Memory B cell (primary cell): ENCODE measurements around the gene C11orf54.

Source experiments
- ATAC-seq: fragments of 150-1000 bp; cut with Tn5 transposase; 2 replicates; pipeline ENCODE4 v1.10.0; 2021; ENCODE audit warnings: low read depth, mild to moderate bottlenecking, moderate library complexity
- DNase-seq, 2 donors: peaks; one replicate each; pipeline ENCODE4 v3.0.0; 2022; ENCODE audit warnings: low spot score in 2 of 2
- H3K27ac Mint-ChIP-seq: one replicate; pipeline ENCODE4 v1.8.0; 2022; ENCODE audit warnings: mild to moderate bottlenecking, moderate library complexity, mixed read lengths
- H3K27me3 Mint-ChIP-seq: one replicate; pipeline ENCODE4 v1.8.0; 2022; ENCODE audit warnings: mixed read lengths
- H3K36me3 Mint-ChIP-seq: one replicate; pipeline ENCODE4 v1.8.0; 2022; ENCODE audit warnings: mild to moderate bottlenecking, mixed read lengths
- H3K4me1 Mint-ChIP-seq: one replicate; pipeline ENCODE4 v1.8.0; 2022; ENCODE audit warnings: mixed read lengths
- H3K4me3 Mint-ChIP-seq: one replicate; pipeline ENCODE4 v1.8.0; 2022; ENCODE audit warnings: mild to moderate bottlenecking, moderate library complexity, mixed read lengths
- H3K9me3 Mint-ChIP-seq: one replicate; pipeline ENCODE4 v1.8.0; 2022; ENCODE audit warnings: mixed read lengths

The C11orf54 gene

GRCh38 chr11:93727985-93728791 lies 13.3 kb upstream of the C11orf54 start:
- no peak for DNase-seq
- Mint-ChIP-seq H3K4me3 (no peak overlapping the region), H3K4me1 (peaks cover 4% of the 10 kb centered on the region), H3K27me3 (no peaks in the 10 kb centered on the region), H3K9me3 (no peaks in the 10 kb centered on the region), H3K36me3 (peaks cover 22% of the 10 kb centered on the region), H3K27ac (peak overlapping the region; percentile 79)
- ATAC-seq, result no peak

- no peak for DNase-seq
- Mint-ChIP-seq H3K9me3 (no peaks in the 10 kb centered on the region), H3K27me3 (no peaks in the 10 kb centered on the region), H3K4me3 (no peak overlapping the region), H3K4me1 (peaks cover 4% of the 10 kb centered on the region), H3K27ac (peak overlapping the region; percentile 79), H3K36me3 (peaks cover 22% of the 10 kb centered on the region)
- ATAC-seq, result no peak
Measured at GRCh38 chr11:93728792-93729128, 12.7 kb upstream of the C11orf54 start.

- DNase-seq, result no peak
- H3K27me3 Mint-ChIP-seq, result no peaks in the 10 kb centered on the region
- no peak overlapping the region for H3K4me3 Mint-ChIP-seq
- ATAC-seq, result no peak
- no peaks in the 10 kb centered on the region for H3K9me3 Mint-ChIP-seq
- peaks cover 22% of the 10 kb centered on the region for H3K36me3 Mint-ChIP-seq
- peaks cover 4% of the 10 kb centered on the region for H3K4me1 Mint-ChIP-seq
- peak overlapping the region; percentile 45 for H3K27ac Mint-ChIP-seq
Measured at GRCh38 chr11:93729129-93729616, 12.3 kb upstream of the C11orf54 start.

GRCh38 chr11:93730108-93731107 lies 11.1 kb upstream of the C11orf54 start:
- Mint-ChIP-seq H3K27me3 (no peaks in the 10 kb centered on the region), H3K4me1 (peaks cover 10% of the 10 kb centered on the region), H3K4me3 (no peak overlapping the region), H3K9me3 (no peaks in the 10 kb centered on the region), H3K36me3 (peaks cover 28% of the 10 kb centered on the region), H3K27ac (peak overlapping the region; percentile 45)
- ATAC-seq, result no peak
- DNase-seq, result no peak

GRCh38 chr11:93732237-93732892 lies 9.1 kb upstream of the C11orf54 start:
- DNase-seq, result no peak
- Mint-ChIP-seq H3K27me3 (no peaks in the 10 kb centered on the region), H3K4me1 (peaks cover 15% of the 10 kb centered on the region), H3K4me3 (no peak overlapping the region), H3K27ac (peak overlapping the region; percentile 60), H3K36me3 (peaks cover 31% of the 10 kb centered on the region), H3K9me3 (no peaks in the 10 kb centered on the region)
- ATAC-seq, result no peak

- H3K36me3 Mint-ChIP-seq, result peaks cover 34% of the 10 kb centered on the region
- H3K27ac Mint-ChIP-seq, result peak overlapping the region; percentile 50
- no peak for ATAC-seq
- H3K27me3 Mint-ChIP-seq, result no peaks in the 10 kb centered on the region
- no peaks in the 10 kb centered on the region for H3K9me3 Mint-ChIP-seq
- peaks cover 20% of the 10 kb centered on the region for H3K4me1 Mint-ChIP-seq
- no peak overlapping the region for H3K4me3 Mint-ChIP-seq
- DNase-seq, result no peak
Measured at GRCh38 chr11:93733474-93733873, 8.0 kb upstream of the C11orf54 start.

- DNase-seq (no peak), ATAC-seq (no peak)
- Mint-ChIP-seq H3K27me3 (no peaks in the 10 kb centered on the region), H3K4me1 (peaks cover 25% of the 10 kb centered on the region), H3K27ac (peak overlapping the region; percentile 63), H3K9me3 (no peaks in the 10 kb centered on the region), H3K36me3 (peaks cover 37% of the 10 kb centered on the region), H3K4me3 (no peak overlapping the region)
Measured at GRCh38 chr11:93734427-93735222, 6.8 kb upstream of the C11orf54 start.

GRCh38 chr11:93735627-93736026 lies 5.8 kb upstream of the C11orf54 start:
- ATAC-seq, result no peak
- peaks cover 39% of the 10 kb centered on the region for H3K36me3 Mint-ChIP-seq
- H3K4me1 Mint-ChIP-seq, result peaks cover 30% of the 10 kb centered on the region

GRCh38 chr11:93736129-93736528 lies 5.3 kb upstream of the C11orf54 start:
- ATAC-seq (no peak), DNase-seq (no peak)
- Mint-ChIP-seq H3K4me1 (peaks cover 30% of the 10 kb centered on the region), H3K27ac (peak overlapping the region; percentile 98), H3K4me3 (no peak overlapping the region), H3K27me3 (no peaks in the 10 kb centered on the region), H3K36me3 (peaks cover 39% of the 10 kb centered on the region), H3K9me3 (no peaks in the 10 kb centered on the region)

More at GRCh38 chr11:93735627-93736026, 5.8 kb upstream of the C11orf54 start:
- no peak for DNase-seq
- Mint-ChIP-seq H3K4me3 (no peak overlapping the region), H3K9me3 (no peaks in the 10 kb centered on the region), H3K27me3 (no peaks in the 10 kb centered on the region), H3K27ac (peak overlapping the region; percentile 98)

GRCh38 chr11:93737904-93738612 lies 3.4 kb upstream of the C11orf54 start:
- Mint-ChIP-seq H3K36me3 (peaks cover 33% of the 10 kb centered on the region), H3K27me3 (no peaks in the 10 kb centered on the region), H3K4me3 (peak overlapping the region; percentile 63), H3K27ac (peak overlapping the region; percentile 98), H3K9me3 (no peaks in the 10 kb centered on the region), H3K4me1 (peaks cover 30% of the 10 kb centered on the region)
- DNase-seq (no peak), ATAC-seq (no peak)

- Mint-ChIP-seq H3K27me3 (no peaks in the 10 kb centered on the region), H3K9me3 (no peaks in the 10 kb centered on the region), H3K4me1 (peaks cover 30% of the 10 kb centered on the region), H3K36me3 (peaks cover 33% of the 10 kb centered on the region), H3K27ac (peak overlapping the region; percentile 98), H3K4me3 (peak overlapping the region; percentile 85)
- no peak for DNase-seq
- ATAC-seq, result no peak
Measured at GRCh38 chr11:93738647-93739081, 2.8 kb upstream of the C11orf54 start.

GRCh38 chr11:93740031-93740729 lies 1.3 kb upstream of the C11orf54 start:
- H3K27ac Mint-ChIP-seq, result peak overlapping the region; percentile 98
- peak overlapping the region; percentile 98 for H3K4me3 Mint-ChIP-seq
- no peak for DNase-seq
- H3K9me3 Mint-ChIP-seq, result no peaks in the 10 kb centered on the region
- ATAC-seq, result no peak
- H3K36me3 Mint-ChIP-seq, result peaks cover 30% of the 10 kb centered on the region
- H3K27me3 Mint-ChIP-seq, result no peaks in the 10 kb centered on the region
- peaks cover 30% of the 10 kb centered on the region for H3K4me1 Mint-ChIP-seq
